ENCODE results near the gene PRUNE2.

The PRUNE2 gene

GRCh38 chr9:76573408-76573807, 332.5 kb downstream of the PRUNE2 start:
- no peak for DNase-seq (ENCODE audit: low spot score)

- no peak for DNase-seq (ENCODE audit: low spot score)
These were observed 333.8 kb downstream of the PRUNE2 start for GRCh38 chr9:76572151-76572550.

GRCh38 chr9:76571743-76572146, 334.2 kb downstream of the PRUNE2 start:
- DNase-seq (ENCODE audit: low spot score), result no peak

GRCh38 chr9:76571288-76571687, 334.6 kb downstream of the PRUNE2 start:
- no peak for DNase-seq (ENCODE audit: low spot score)

GRCh38 chr9:76570826-76571225, 335.1 kb downstream of the PRUNE2 start:
- no peak for DNase-seq (ENCODE audit: low spot score)

- DNase-seq (ENCODE audit: low spot score), result no peak
These were observed 338.8 kb downstream of the PRUNE2 start for GRCh38 chr9:76567086-76567485.

- no peak for DNase-seq (ENCODE audit: low spot score)
These were observed 341.6 kb downstream of the PRUNE2 start for GRCh38 chr9:76564297-76564696.

GRCh38 chr9:76562511-76562911, 343.4 kb downstream of the PRUNE2 start:
- peak; percentile 68 for DNase-seq (ENCODE audit: low spot score)

- no peak for DNase-seq (ENCODE audit: low spot score)
These were observed 344.0 kb downstream of the PRUNE2 start for GRCh38 chr9:76561900-76562299.
